CD4-positive, alpha-beta T cell treated with Interleukin-4 for 4 hours (primary cell): ENCODE results near the gene SLC4A1.

Experiments
- DNase-seq: peaks from one replicate; pipeline ENCODE4 v3.0.0-alpha.2; 2020

The SLC4A1 gene

DNA sequence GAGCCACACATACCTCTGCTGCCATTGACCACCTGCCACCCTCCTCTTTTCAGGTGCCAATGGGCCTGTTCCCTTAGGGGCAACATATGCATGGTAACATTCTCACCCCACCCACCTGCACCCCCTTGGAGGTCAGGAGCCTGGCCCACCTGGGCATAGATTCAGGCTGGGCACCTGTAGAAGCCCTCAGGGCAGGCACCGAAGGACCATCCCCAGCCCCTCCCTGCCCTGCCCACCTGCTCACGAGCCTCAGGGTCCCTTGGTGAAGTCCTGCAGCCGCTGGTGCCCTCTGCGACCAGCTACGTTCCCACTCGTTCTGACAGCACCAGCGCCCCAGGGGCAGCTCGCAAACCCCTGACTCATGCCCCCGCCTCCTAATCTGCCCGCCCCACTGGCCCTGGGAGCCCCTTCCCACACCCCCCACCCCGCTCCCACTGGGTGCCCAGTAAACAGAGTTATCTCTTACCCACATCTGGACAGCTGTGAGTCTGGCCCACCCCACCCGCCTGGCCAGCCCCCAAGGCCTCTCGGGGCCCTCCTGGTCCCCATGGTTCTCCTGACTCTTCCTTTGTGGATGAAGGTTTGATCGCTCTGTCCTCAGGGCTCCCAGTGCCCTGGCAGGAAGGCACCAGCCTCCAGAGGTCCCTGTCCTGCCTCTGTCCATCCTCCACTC is at the start of gene SLC4A1:
SLC4A1 (minus strand) TSS at position 318 of the 673 bp plus-strand sequence. CDS start 5,269 bp downstream, outside the sequence.
- DNase-seq = no peak

DNA sequence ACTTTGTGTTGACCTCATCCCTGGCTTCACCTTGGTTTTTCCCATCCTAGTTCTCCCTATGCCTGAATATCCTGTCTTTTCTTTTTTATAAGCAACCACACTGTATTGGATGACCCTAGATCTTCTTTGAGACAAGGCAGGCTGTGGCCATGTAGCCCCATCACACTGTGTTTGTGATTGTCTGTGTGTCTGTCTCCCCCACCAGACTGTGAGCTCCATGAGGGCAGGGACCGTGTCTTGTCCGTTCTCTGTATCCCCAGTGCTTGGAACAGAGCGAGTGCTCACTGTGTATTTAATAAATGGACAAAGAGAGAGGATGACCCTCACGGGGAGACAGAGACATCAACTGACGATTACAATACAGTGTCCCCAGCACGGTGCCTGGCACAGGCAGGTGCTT is 49.6 kb upstream of the SLC4A1 start:
- no peak for DNase-seq

DNA sequence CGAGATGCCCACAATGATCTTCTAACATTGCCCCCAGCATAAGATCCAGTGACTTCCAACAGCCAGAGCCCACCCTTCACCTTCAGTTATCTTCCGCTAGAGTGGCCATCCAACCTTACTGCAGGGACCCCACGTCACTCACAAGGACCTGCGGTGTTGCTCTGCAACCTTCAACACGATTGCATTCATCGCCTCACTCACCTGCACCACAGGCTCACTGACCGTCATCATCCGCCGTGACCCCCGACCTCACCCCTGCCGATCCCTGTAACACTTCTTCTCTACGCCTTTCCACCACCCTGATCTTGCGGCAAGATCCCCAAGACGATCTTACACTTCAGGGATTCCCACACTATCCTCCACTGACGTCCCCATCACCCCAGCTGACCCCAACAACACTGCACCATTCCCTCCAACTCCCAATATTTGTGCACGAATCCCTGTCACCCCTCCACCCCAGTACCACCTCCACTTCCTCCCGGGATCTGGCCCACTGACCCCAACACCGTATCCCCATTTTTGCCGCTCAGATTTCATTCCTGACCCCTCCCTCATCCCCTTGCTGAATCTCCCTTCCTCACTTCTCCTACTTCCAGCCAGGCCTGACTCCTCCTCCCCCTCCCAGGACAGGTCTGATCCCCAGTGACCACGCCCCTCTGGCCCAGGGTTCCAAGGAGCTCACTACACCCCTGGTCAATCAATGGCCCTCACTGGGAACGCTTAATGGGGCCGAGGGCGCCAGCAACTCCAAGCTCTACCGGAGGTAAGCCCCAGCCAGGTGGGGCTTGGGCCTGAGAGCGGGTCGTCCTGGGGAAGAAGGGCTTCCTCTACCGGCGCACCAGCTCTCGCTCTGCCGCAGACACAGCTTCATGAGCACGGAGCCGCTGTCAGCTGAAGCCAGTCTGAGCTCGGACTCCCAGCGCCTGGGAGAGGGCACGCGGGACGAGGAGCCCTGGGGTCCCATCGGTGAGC is 48.1 kb upstream of the SLC4A1 start:
- no peak for DNase-seq

DNA sequence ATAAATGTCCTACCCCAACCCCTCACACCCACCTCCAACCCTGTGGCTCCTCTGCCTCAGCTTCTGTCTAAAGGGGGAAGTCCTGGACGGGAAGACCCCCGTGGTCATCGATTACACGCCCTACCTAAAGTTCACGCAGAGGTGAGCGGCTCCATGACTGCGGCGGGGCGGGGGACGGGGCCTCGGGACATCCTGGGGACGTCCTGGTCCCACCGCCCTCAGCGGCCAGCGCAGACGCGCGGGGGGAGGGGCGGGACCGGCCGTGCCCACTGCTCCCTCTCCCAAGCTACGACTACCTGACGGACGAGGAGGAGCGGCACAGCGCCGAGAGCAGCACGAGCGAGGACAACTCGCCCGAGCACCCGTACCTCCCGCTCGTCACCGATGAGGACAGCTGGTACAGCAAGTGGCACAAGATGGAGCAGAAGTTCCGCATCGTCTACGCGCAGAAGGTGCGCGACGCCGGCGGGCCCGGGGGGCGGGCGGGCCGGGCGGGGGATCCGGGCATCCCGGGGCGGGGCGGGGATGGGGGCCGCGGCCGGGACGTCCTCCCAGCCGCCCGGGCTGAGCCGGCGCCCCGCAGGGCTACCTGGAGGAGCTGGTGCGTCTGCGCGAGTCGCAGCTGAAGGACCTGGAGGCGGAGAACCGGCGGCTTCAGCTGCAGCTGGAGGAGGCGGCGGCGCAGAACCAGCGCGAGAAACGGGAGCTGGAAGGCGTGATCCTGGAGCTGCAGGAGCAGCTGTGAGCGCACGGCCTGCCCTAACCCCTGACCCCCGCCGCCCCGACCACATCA is 47.1 kb upstream of the SLC4A1 start:
- DNase-seq = no peak

DNA sequence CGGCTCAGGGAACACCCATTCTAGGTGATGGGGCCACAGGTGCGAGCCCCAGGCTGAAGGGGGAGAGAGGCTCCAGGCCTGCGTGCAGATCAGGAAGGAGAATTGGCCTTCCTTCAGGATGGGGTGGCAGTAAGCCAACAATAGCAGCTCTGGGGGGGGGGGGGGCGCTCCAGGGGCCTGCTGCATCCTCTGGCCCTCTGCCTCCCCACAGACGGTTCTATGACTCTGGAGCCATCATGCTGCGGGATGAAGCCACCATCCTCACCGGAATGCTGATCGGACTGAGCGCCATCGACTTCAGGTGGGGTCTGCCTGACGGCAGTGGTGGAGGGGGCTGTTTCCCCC is 46.6 kb upstream of the SLC4A1 start:
- DNase-seq = no peak

DNA sequence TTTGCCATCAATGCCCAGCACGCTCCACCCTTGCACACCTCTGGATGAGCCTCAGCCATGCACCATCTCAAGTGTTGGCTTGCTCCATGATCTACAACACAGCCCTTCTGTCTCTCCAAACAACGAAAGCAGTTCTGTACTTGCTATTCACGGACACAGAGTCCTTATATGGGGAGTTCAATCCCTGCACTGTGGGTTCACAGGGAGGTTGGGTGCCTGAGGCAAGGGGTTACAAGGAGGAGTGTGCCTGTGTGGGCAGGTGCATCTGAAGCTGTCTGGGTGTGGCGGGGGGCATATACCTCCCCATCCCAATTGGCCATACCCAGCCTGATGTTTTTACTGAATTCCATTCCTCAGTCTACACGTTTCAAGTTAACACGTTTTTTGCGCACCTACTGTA is 46.1 kb upstream of the SLC4A1 start:
- no peak for DNase-seq

DNA sequence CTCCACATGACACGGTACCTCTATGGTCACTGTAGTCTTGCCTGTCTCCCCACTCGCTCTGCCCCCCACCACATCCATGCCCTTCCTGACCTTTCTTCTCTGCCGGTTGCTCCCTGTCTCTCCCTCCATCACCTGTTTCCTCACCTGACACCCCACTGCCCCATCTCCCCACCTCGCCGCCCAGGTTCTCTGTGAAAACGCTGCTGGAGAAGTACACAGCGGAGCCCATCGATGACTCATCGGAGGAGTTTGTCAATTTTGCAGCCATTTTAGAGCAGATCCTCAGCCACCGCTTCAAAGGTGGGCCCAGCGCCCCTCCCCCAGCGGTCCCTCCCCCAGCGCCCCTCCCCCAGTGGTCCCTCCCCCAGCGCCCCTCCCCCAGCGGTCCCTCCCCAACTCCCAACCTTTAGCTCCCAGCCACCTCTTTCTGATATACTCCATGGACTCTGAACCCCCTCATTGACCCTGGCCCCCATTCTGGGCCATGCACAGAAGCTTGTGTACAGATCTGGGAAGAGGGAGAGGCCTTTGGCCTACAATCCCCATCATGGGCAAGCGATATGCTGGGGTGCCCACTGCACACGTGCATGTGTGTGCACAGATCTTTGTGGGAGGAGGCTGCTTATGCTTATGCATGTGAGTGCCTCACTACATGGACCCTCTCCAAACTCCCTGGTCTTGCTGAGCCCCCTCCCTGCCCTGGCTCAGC is 44.6 kb upstream of the SLC4A1 start:
- DNase-seq = no peak

DNA sequence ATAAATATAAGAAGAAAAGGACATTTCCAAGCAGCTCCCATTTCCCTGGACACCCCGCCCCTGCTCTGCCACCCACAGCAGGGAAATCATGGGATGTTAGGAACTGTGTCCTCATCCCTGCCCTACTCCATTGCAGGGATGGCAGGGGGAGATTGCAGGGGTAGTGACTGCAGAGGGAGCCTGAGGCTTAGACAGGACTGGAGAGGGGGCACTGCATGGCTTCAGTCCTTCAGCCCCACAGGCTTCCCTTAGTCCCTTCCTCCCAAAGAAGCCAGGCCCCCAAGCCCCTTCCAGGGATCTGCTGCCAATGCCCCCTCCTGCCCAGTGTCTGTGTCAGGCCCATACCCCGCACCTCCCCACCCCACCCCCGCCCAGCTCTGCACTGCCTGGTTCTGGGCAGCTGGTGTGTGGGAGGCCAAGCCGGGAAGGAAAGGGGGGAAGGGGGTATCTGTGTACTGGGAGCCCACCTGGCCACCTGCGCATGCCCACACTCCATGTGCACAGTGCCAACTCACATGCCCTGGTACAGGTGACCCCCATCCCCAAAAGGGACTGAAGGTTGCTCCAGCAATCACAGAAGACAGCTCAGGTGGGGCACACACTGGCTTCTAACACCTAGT is 43.7 kb upstream of the SLC4A1 start:
- DNase-seq = no peak

DNA sequence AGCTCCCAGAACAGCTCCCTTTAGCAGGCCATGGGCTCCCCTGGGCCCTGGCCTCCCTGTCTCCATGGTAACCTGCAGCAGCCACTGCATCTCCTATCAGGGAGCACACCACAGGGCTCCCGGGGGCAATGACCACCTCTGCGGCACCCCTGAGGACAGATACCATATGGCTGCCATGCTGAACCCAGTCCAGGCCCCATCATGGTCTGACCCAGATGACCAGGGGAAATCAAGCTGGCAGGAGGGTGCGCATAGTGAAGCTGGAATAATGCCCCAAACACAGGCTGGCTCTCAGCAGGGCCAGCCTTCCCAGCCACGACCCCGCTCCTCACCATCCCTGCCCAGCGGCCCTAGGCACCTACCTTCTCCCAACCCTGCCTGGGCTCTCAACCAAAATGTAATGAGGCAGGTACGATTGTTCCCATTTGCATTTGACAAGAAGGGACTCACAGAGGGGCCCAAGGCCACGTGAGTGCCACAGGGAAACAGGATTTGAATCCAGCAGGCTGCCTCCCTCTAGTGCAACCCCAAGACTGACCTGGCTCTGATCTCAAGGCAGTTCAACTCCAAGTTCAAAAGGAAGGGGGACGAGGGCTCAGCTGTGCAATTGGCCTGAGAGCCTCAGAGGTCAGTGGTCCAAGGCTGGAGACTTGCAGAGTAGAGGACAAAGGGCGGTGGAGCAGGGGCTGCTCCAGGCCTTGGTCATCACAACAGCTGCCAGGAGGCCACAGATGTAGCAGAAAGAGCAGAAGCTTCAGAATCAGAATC is 42.9 kb upstream of the SLC4A1 start:
- DNase-seq = no peak

DNA sequence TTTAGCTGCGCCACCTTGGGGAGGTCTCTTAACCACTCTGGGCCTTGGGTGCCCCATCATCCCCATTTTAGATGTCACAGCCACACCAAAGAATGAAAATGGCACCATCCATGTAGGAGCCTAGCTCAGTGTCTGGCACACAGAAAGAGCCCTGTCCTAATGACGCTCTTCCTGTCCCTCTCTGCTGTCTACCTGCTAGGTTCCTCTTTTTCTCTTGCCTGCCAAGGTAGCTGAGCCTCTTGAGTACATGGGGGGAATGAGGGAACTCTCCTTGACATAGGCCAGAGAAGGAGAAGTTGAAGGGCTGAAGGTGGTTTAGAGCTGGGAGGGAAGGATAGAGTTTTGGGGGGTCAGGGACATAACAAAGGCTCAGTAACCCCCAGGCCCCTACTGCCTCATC is 42.3 kb upstream of the SLC4A1 start:
- DNase-seq = no peak

DNA sequence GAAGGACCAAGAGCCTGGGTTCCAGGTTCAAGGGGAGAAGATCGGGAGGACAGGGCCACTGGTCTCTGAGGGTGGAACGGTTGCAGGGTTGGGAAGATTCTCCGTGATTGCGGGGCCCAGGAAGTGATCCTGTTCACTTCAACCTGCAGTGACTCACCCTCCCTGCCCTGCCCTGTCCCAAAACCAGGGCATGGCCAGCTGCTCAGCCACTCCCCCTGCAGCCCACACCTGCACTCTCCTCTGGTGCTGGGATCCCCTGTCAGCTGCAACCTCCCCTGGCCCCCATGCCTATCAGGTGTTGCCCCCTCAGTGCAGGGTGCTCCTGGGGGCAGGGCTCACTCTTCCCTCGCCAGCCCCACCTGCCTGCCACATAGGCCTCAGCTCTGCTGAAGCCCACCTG is 41.5 kb upstream of the SLC4A1 start:
- no peak for DNase-seq

DNA sequence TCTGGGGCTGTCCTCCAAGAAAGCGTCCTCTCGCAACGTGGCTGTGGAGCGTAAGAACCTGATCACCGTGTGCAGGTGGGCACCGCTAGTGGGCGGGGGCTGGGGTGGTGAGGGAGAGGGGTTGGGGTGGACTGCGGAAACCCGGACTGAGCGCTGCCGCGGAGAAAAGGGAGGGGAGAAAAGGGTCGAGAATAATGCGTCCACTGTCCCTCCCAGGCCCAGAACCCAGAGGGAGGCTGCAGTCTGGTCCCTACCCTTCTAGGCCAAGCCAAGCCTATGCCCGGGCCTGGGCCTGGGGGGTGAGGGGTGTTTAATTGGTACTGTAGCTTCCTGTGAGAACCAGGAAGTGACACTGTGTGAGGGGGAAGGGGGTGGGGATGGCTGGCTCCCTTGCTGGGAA is 40.9 kb upstream of the SLC4A1 start:
- no peak for DNase-seq

DNA sequence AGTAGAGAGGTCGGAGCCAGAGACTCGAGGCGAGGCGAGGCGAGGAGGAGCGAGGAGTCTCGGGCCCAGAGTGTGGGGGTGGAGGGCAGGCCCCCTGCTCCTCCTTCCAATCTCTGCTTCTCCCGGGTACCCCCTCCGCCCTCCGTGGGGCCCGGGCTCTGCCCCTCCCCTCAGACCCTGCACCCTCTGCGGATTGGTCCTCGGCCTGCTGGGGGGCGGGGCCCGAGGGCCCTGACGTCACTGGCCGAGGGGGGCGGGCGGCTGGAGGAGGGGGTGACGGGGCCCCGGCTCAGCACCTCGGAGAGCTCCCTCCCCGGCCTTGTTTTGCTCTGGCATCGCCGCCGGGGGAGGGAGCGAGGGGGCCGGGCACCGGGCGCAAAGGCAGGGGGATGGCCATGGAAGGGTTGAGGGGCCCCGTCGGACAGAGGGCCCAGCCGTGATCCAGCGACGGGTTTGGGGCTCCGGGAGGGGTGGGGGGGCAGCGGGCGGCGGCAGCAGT is 40.4 kb upstream of the SLC4A1 start, which contains the start of gene RUNDC3A:
RUNDC3A (plus strand) TSS at position 282 of the 499 bp plus-strand sequence. CDS start 232 bp downstream, outside the sequence.
- DNase-seq = peak; percentile 77

DNA sequence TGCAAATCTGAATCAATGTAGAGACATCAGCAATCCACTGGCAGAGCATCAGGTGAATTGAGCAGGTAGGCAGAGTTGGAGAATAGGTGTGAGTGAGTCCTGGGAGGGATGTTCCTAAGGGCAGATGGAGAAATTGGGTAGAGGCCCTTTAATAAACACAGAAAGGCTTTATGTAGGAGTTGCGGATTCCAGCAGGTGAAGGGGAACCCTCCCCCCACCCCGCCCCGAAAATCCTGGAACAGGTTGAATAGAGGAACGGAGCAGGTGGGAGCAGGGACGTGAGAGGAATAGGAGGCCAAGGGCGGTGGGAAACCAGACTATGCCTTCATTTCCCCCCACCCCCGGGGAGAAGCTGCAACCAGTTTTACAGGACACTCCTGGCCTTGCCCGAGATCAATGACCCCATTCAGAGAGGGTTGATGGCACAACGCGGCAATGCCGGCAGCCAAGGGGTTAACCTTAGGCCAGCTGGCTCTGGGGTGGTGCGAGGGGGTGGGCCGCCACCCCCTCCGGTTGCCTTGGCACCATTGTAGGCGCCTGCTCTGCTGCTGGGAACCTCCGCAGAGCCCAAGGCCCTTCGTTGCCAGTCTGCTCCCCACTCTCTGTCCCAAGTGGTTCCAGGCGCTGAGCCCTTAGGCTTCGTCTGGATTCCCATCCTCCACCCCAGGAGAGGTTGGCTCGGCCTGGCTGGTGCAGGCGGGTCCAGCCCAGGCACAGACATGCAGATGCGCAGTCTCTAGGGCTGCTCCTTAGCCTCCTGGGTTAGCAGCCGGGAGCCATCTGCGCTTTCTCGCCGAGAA is 39.7 kb upstream of the SLC4A1 start:
- no peak for DNase-seq

DNA sequence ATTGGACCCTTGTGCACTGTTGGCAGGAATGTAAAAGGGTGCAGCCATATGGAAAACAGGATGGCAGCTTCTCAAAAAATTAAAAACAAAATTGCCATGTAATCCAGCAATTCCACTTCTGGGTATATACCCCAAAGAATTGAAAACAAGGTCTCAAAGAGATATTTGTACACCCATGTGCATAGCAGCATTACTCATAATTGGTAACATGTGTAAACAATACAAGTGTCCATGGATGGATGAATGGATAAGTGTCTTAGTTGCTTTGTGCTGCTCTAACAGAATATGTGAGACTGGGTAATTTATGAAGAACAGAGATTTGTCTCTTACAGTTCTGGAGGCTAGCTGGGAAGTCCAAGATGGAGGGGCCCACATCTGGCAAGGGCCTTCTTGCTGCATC is 36.7 kb upstream of the SLC4A1 start:
- no peak for DNase-seq

DNA sequence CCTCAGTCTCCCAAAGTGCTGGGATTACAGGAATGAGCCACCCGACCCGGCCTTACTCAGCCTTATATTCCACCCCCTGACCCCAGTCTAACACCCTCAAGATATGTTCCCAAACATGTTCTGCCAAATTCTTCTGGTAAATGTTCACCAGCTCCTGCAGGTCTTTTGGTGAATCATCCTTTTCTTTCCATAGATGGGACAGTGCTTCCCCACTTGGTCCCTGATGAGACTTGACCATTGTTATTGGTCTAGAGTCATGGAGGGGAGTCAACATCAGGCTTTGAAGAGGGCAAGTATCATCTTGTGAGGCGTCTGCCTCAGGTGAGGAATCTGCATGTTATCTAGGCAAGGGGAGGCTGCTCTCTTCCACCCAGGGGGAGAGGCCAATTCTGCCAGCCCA is 30.0 kb upstream of the SLC4A1 start:
- no peak for DNase-seq

DNA sequence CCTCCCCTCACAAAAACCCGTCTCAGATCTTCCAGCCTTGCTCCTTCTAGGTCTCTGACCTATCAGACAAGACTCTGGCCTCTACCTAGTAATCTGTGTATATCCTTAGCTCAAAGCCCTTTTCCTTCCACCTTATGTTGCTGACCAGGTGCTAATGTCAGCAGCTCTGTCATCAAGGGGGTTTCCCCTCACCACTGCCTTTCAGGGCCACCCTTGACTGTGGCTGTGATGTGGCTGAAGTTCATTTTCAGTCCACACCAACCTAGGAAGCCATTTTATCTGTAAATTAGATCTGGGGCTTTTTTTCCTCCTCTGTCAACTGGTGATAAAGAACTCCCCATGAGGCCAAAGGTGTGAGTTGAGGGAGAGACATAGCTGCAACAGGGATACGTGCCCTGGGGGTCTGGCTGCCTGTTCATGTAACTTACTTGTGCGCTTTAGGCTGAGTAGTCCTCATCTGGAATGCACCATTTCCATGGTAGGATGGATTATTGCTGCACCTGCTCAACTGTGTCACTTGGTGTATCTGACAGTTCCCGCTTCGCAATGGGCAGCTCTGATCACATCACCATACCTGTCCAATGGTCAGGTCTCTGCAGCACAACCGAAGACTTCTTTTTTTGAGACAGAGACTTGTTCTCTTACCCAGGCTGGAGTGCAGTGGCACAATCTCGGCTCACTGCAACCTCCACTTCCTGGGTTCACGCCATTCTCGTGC is 25.7 kb upstream of the SLC4A1 start:
- DNase-seq = no peak

DNA sequence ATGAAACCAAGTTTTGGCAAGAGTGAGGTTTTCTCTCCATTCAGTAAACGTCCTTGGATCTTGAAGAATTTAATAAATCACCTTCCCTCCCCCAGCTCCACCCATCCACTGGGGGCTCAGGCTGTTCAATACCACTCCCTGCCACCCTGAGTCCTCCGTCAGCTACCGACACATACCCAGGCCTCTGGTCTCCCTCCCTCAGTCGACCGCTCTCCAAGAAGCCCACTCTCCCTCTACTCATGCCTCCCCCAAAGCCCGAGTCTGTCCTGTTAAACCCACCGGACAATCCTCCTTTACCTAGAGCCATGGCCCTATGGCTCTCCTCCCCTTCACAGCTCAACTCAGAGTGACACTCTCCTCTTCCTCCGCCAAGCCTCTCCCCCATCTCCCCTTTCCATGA is 19.7 kb upstream of the SLC4A1 start:
- DNase-seq = no peak

DNA sequence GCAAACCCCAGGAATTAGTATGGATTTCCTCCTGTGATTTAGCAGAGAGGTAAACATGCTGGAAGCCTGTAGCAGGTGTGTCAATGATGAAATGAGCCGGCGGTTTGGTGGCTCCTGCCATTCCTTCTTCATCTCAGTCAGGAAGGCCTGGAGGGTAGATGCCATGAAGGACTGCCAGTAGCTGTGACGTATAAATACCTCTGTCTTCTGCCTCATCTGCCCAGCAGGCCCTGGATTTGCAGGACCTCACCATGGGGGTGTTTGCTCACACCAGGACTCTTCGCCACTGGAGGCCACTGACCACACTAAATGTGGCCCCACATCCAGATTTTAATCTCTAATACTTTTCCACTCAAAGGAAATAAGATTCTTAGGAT is 16.1 kb upstream of the SLC4A1 start:
- DNase-seq = no peak
